K562 (cell line): ENCODE results near the gene SERPINF2. TPM values are rescaled to one million over a fixed set of nuclear protein-coding genes. Genes with fewer than 3 reads are reported as not detected.
A peak's percentile ranks its signal among the peaks of the same experiment; 100 is the strongest.

Experiments
- HMGN3 ChIP-seq: IDR thresholded peaks from 2 replicates; pipeline ENCODE4 v1.6.1; 2011; ENCODE audit warnings: borderline replicate concordance, low read depth, mild to moderate bottlenecking, mixed read lengths, low read length; ENCODE audit not compliant: insufficient read length; ENCODE audit errors: extremely low read depth
- LCOR ChIP-seq: sonication (generic); formaldehyde crosslinking; IDR thresholded peaks from 2 replicates; pipeline ENCODE4 v1.8.0; 2022; ENCODE audit warnings: mild to moderate bottlenecking, missing genetic modification reagents
- PHF21A ChIP-seq: fragments of 450-650 bp; IDR thresholded peaks from 2 replicates; pipeline ENCODE4 v1.6.1; 2017; ENCODE audit warnings: low read depth, borderline replicate concordance
- POLR3G ChIP-seq: IDR thresholded peaks from 2 replicates; pipeline ENCODE4 v1.6.1; 2011; ENCODE audit not compliant: insufficient read length, insufficient replicate concordance; ENCODE audit errors: extremely low read depth
- RBFOX2 ChIP-seq: fragments of 200-400 bp; formaldehyde crosslinking; IDR thresholded peaks from 2 replicates; pipeline ENCODE4 v1.6.1; 2017; ENCODE audit warnings: low read depth, mild to moderate bottlenecking, low read length, moderate library complexity
- ZNF174 ChIP-seq: fragments of 250-450 bp; sonication (Bioruptor Pico); IDR thresholded peaks from 2 replicates; pipeline ENCODE4 v1.4.0; 2020; ENCODE audit warnings: mild to moderate bottlenecking
- ZNF224 ChIP-seq: sonication (generic); formaldehyde crosslinking; IDR thresholded peaks from 2 replicates; pipeline ENCODE4 v1.8.0; 2022; ENCODE audit warnings: mild to moderate bottlenecking, missing genetic modification reagents
- polyA plus RNA-seq, 8 experiments: library from polyadenylated mRNA; depleted of rRNA in 4 of 8; stranded (reverse) in 5 of 8; unstranded in 3 of 8; fragments of >200 nt; fragmentation: Nextera tagmentation in 2 of 8; fragmentation: Illumina TruSeq in 1 of 8; extraction: Ambion mirVana in 2 of 8; extraction: Trizol in 1 of 8; gene quantifications; 2 replicates each; pipeline versions ENCODE4 v1.2.1 to v1.2.3, GENCODE V29; 2011 to 2014; ENCODE audit warnings: inconsistent platforms in 1 of 8, missing spikeins in 1 of 8
- total RNA-seq, 7 experiments: library from RNA; depleted of rRNA in 6 of 7; stranded (reverse); fragments of >200 nt in 6 of 7; fragmentation: Illumina TruSeq in 2 of 7; extraction: Trizol in 2 of 7; gene quantifications; 2 replicates each; pipeline versions ENCODE4 v1.2.1 to v1.2.3, GENCODE V29; 2011 to 2021; ENCODE audit warnings: low replicate concordance in 1 of 7
- TF ChIP-seq, protein P1 (sequence below), 2 experiments: fragments of 450-650 bp; IDR thresholded peaks; 2 replicates each; pipeline ENCODE4 v1.6.1; 2016; ENCODE audit warnings: mild to moderate bottlenecking in 2 of 2, borderline replicate concordance in 1 of 2, low read depth in 1 of 2, moderate library complexity in 1 of 2
- TF ChIP-seq, protein P2 (sequence below): sonication (generic); formaldehyde crosslinking; IDR thresholded peaks from 2 replicates; pipeline ENCODE4 v1.9.0; 2022; ENCODE audit warnings: mild to moderate bottlenecking, missing genetic modification reagents
- TF ChIP-seq, protein P3 (sequence below): fragments of 450-650 bp; formaldehyde crosslinking; IDR thresholded peaks from 2 replicates; pipeline ENCODE4 v1.4.0; 2020; ENCODE audit warnings: mild to moderate bottlenecking, moderate library complexity
- TF ChIP-seq, protein P4 (sequence below), 2 experiments: fragments of 150-350 bp in 1 of 2; IDR thresholded peaks; 2 replicates each; pipeline ENCODE4 v1.6.1; 2012 to 2016; ENCODE audit warnings: low read depth in 2 of 2, low read length in 2 of 2, mild to moderate bottlenecking in 1 of 2, moderate library complexity in 1 of 2

Gene SERPINF2
- total and polyA plus RNA-seq, 9 of the 15 experiments (the other 6 are each of a cell fraction or from before 2014, with no cell fraction given), result 0.22 TPM; not detected in 8

DNA sequence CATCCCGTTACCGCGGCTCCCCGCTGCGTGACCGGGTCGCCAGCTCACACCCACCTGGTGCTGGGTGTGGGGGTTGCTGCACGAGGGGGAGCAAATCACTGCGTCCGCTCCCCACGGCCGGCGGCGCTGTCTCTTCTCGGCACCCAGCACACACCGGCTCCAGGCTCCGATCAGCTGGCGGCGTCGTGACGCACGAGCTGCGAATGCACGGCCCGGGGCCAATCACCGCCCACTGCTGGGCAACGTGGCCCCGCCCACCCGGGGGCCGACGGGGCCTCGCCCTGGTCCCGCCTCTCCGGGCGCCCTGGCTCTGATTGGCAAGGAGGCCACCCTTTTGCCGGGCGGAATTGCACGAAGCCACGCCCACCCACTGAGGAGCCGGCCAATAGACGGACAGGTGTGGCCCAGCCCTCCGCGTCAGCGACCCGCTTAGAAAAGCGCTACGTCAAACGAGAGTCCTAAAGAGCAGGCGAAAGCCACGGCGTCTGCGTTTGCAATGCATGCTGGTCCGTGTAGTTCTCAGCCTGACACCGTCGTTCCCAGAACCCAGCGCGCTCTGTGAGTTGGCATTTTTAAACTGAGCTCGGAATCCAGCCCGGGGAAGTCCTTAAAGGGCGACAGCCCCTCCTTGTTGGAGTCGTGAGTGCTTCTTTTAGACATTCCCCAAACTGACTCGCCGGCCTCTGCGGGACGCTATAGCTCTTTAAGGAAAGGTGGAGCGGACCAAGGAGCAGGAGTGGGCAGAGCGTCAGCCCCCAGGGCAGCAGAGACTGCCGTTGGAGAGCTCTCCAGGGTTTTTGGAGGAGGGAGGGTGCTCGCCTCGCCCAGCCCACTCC lies 26.4 kb upstream of the SERPINF2 start (continued):
- TF ChIP-seq, protein P1, sequence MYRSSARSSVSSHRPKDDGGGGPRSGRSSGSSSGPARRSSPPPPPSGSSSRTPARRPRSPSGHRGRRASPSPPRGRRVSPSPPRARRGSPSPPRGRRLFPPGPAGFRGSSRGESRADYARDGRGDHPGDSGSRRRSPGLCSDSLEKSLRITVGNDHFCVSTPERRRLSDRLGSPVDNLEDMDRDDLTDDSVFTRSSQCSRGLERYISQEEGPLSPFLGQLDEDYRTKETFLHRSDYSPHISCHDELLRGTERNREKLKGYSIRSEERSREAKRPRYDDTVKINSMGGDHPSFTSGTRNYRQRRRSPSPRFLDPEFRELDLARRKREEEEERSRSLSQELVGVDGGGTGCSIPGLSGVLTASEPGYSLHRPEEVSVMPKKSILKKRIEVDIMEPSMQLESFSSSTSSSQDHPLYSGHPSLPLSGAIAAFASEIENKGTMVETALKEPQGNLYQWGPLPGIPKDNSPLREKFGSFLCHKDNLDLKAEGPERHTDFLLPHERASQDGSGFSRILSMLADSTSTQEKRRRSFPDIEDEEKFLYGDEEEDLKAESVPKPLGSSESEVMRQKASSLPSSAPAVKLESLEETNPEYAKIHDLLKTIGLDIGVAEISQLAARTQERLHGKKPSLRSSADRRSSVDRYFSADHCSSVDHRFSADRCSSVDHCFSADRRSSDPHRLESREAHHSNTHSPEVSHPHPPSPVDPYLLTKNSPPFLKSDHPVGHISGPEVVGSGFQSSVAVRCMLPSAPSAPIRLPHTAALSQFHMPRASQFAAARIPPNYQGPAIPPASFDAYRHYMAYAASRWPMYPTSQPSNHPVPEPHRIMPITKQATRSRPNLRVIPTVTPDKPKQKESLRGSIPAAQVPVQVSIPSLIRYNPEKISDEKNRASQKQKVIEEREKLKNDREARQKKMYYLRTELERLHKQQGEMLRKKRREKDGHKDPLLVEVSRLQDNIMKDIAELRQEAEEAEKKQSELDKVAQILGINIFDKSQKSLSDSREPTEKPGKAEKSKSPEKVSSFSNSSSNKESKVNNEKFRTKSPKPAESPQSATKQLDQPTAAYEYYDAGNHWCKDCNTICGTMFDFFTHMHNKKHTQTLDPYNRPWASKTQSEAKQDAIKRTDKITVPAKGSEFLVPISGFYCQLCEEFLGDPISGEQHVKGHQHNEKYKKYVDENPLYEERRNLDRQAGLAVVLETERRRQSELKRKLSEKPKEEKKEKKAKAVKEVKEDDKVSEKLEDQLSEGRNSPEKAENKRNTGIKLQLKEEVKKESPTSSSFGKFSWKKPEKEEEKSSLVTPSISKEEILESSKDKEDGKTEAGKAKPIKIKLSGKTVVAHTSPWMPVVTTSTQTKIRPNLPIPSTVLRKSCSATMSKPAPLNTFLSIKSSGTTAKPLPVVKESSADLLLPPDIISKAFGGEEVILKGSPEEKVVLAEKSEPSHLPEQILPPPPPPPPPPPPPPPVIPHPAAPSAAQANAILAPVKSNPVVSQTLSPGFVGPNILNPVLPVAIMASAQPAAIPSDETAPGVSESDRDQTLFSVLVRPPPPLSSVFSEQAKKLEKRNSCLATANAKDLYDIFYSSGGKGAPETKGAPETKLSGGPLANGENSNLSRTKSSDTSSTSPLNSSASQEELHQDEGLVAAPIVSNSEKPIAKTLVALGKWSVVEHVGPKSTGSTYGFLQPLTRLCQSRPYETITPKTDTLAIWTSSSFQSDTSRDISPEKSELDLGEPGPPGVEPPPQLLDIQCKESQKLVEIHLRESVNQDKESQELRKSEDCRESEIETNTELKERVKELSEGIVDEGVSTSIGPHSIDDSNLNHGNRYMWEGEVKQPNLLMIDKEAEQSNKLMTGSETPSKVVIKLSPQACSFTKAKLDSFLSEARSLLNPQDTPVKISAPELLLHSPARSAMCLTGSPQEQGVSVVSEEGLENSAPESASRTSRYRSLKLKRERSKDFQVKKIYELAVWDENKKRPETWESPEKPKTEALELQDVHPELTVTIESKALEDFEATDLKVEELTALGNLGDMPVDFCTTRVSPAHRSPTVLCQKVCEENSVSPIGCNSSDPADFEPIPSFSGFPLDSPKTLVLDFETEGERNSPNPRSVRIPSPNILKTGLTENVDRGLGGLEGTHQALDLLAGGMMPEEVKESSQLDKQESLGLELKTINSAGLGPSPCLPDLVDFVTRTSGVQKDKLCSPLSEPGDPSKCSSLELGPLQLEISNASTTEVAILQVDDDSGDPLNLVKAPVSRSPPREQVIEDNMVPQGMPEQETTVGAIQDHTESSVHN (IDR thresholded peaks at IDR 0.05; ENCODE audit: borderline replicate concordance in 1 of 2, low read depth in 1 of 2), result no peak
- TF ChIP-seq RBFOX2, result peak; percentile 92
- peak; percentile 75 for TF ChIP-seq LCOR (CRISPR knock-in tag)
- TF ChIP-seq, protein P2, sequence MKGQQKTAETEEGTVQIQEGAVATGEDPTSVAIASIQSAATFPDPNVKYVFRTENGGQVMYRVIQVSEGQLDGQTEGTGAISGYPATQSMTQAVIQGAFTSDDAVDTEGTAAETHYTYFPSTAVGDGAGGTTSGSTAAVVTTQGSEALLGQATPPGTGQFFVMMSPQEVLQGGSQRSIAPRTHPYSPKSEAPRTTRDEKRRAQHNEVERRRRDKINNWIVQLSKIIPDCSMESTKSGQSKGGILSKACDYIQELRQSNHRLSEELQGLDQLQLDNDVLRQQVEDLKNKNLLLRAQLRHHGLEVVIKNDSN (CRISPR knock-in tag), result peak; percentile 84
- TF ChIP-seq HMGN3, result no peak
- TF ChIP-seq ZNF174 (CRISPR knock-in tag), result no peak
- peak; percentile 91; the same call in 1 of the 2 replicates for TF ChIP-seq PHF21A
- TF ChIP-seq, protein P3, sequence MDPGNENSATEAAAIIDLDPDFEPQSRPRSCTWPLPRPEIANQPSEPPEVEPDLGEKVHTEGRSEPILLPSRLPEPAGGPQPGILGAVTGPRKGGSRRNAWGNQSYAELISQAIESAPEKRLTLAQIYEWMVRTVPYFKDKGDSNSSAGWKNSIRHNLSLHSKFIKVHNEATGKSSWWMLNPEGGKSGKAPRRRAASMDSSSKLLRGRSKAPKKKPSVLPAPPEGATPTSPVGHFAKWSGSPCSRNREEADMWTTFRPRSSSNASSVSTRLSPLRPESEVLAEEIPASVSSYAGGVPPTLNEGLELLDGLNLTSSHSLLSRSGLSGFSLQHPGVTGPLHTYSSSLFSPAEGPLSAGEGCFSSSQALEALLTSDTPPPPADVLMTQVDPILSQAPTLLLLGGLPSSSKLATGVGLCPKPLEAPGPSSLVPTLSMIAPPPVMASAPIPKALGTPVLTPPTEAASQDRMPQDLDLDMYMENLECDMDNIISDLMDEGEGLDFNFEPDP (CRISPR knock-in tag), result no peak
- no peak for TF ChIP-seq POLR3G
- no peak for TF ChIP-seq ZNF224 (CRISPR knock-in tag)
- TF ChIP-seq, protein P4, sequence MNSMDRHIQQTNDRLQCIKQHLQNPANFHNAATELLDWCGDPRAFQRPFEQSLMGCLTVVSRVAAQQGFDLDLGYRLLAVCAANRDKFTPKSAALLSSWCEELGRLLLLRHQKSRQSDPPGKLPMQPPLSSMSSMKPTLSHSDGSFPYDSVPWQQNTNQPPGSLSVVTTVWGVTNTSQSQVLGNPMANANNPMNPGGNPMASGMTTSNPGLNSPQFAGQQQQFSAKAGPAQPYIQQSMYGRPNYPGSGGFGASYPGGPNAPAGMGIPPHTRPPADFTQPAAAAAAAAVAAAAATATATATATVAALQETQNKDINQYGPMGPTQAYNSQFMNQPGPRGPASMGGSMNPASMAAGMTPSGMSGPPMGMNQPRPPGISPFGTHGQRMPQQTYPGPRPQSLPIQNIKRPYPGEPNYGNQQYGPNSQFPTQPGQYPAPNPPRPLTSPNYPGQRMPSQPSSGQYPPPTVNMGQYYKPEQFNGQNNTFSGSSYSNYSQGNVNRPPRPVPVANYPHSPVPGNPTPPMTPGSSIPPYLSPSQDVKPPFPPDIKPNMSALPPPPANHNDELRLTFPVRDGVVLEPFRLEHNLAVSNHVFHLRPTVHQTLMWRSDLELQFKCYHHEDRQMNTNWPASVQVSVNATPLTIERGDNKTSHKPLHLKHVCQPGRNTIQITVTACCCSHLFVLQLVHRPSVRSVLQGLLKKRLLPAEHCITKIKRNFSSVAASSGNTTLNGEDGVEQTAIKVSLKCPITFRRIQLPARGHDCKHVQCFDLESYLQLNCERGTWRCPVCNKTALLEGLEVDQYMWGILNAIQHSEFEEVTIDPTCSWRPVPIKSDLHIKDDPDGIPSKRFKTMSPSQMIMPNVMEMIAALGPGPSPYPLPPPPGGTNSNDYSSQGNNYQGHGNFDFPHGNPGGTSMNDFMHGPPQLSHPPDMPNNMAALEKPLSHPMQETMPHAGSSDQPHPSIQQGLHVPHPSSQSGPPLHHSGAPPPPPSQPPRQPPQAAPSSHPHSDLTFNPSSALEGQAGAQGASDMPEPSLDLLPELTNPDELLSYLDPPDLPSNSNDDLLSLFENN (IDR thresholded peaks at IDR 0.05; ENCODE audit: low read depth in 2 of 2, low read length in 2 of 2), result 0 out of 4 replicates have a peak, but pooled peaks of 1 of the 2 experiments have one; percentile 25
